ENCODE results near the gene TMPRSS13.
"Not testable (repeated sequence)": the region's sequence is repeated elsewhere in the genome, so short reads cannot be mapped to it uniquely, and the experiment has no call there.

DNA sequence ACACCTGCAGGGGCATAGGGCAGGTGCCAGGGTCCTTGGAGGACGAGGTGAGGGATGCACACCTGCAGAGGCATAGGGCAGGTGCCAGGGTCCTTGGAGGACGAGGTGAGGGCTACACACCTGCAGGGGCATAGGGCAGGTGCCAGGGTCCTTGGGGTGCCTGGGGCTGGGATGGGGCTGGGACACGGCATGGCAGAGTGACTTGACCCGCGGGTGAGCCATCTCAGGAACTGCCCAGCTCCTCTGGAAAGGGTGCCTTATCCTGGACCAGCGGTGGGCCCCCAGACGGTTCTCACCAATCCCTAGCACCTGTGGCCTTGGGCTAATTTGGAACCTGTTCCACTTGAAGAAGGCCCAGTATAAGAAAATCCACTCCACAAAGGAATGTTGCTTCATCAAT, 3.0 kb downstream of the TMPRSS13 start:
- TF ChIP-seq, protein P1, sequence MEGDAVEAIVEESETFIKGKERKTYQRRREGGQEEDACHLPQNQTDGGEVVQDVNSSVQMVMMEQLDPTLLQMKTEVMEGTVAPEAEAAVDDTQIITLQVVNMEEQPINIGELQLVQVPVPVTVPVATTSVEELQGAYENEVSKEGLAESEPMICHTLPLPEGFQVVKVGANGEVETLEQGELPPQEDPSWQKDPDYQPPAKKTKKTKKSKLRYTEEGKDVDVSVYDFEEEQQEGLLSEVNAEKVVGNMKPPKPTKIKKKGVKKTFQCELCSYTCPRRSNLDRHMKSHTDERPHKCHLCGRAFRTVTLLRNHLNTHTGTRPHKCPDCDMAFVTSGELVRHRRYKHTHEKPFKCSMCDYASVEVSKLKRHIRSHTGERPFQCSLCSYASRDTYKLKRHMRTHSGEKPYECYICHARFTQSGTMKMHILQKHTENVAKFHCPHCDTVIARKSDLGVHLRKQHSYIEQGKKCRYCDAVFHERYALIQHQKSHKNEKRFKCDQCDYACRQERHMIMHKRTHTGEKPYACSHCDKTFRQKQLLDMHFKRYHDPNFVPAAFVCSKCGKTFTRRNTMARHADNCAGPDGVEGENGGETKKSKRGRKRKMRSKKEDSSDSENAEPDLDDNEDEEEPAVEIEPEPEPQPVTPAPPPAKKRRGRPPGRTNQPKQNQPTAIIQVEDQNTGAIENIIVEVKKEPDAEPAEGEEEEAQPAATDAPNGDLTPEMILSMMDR (IDR thresholded peaks at IDR 0.05) = not testable (repeated sequence)
- not testable (repeated sequence) for TF ChIP-seq POLR2AphosphoS5 (IDR thresholded peaks at IDR 0.05); POLR2A (IDR thresholded peaks at IDR 0.05; ENCODE audit: low read depth)
